OCI-LY7 (cell line): Measurements from ENCODE around the gene KHK. TPM values are rescaled to one million over a fixed set of nuclear protein-coding genes. Genes with fewer than 3 reads are reported as not detected.

Experiments used
- BruUV-seq: library from RNA; stranded (reverse); fragments of 400-500 nt; replicated peaks from 2 replicates; lab custom pipeline; 2021; lab: Mats Ljungman, UMichigan
- CTCF ChIA-PET: fragments of 300-600 bp; sonication (Branson Sonifier 250); formaldehyde crosslinking; loops from one replicate; lab custom pipeline; 2022; ENCODE audit warnings: antibody characterized with exemption; ENCODE audit not compliant: unreplicated experiment; lab: Charles Lee
- POLR2A ChIA-PET: fragments of 300-600 bp; sonication (Branson Sonifier 250); formaldehyde crosslinking; loops from one replicate; lab custom pipeline; 2022; ENCODE audit warnings: antibody characterized with exemption; lab: Charles Lee
- DNase-seq: peaks from one replicate; pipeline ENCODE4 v3.0.0-alpha.2; 2015; ENCODE audit warnings: low spot score
- H2AFZ ChIP-seq: fragments of 200-600 bp; sonication (generic), shearing (Covaris generic); 2 replicates; pipeline ENCODE4 v1.6.1; 2014; ENCODE audit warnings: mild to moderate bottlenecking, antibody characterized with exemption, low read length, moderate library complexity
- H3K27ac ChIP-seq: fragments of 200-600 bp; sonication (generic); 2 replicates; pipeline ENCODE4 v1.5.1; 2014; ENCODE audit warnings: mixed run types, low read depth, mild to moderate bottlenecking, moderate library complexity, low read length, inconsistent platforms; ENCODE audit not compliant: poor library complexity, severe bottlenecking
- H3K36me3 ChIP-seq: fragments of 200-600 bp; sonication (generic); 2 replicates; pipeline ENCODE4 v1.6.1; 2014; ENCODE audit warnings: mild to moderate bottlenecking, antibody characterized with exemption, low read length, moderate library complexity, mixed read lengths; ENCODE audit not compliant: insufficient read depth
- H3K4me1 ChIP-seq: fragments of 200-600 bp; sonication (generic); 2 replicates; pipeline ENCODE4 v1.5.1; 2014; ENCODE audit warnings: mild to moderate bottlenecking, low read length; ENCODE audit not compliant: insufficient read depth, poor library complexity, severe bottlenecking
- H3K4me2 ChIP-seq: fragments of 200-600 bp; sonication (generic); 2 replicates; pipeline ENCODE4 v1.6.1; 2014; ENCODE audit warnings: mild to moderate bottlenecking, low read length
- H3K4me3 ChIP-seq: fragments of 200-600 bp; sonication (generic); 2 replicates; pipeline ENCODE4 v1.5.1; 2014; ENCODE audit warnings: mild to moderate bottlenecking, low read depth, low read length; ENCODE audit not compliant: poor library complexity, severe bottlenecking
- H3K79me2 ChIP-seq: fragments of 200-600 bp; sonication (generic); 2 replicates; pipeline ENCODE4 v1.6.1; 2016; ENCODE audit warnings: low read depth, mild to moderate bottlenecking, low read length, moderate library complexity, mixed read lengths; ENCODE audit not compliant: insufficient read depth
- H3K9me2 ChIP-seq: fragments of 200-600 bp; sonication (generic); 2 replicates; pipeline ENCODE4 v1.6.1; 2016; ENCODE audit warnings: mild to moderate bottlenecking, low read length, mixed read lengths; ENCODE audit not compliant: insufficient read depth
- H3K9me3 ChIP-seq: fragments of 200-600 bp; sonication (generic); 2 replicates; pipeline ENCODE4 v1.6.1; 2014; ENCODE audit warnings: mild to moderate bottlenecking, mixed run types, low read length, mixed read lengths
- H4K20me1 ChIP-seq: fragments of 200-600 bp; sonication (generic); 2 replicates; pipeline ENCODE4 v1.6.1; 2014; ENCODE audit warnings: mild to moderate bottlenecking, antibody characterized with exemption, low read length, moderate library complexity, mixed read lengths; ENCODE audit not compliant: insufficient read depth
- CTCF ChIP-seq: fragments of 200-600 bp; sonication (generic); conservative IDR thresholded peaks from 2 replicates; pipeline ENCODE4 v1.5.1; 2014; ENCODE audit warnings: mild to moderate bottlenecking, antibody characterized with exemption, low read length, moderate library complexity, mixed read lengths
- EZH2phosphoT487 ChIP-seq: fragments of 200-600 bp; sonication (generic); IDR thresholded peaks from 2 replicates; pipeline ENCODE4 v1.6.1; 2018; ENCODE audit warnings: low read depth, borderline replicate concordance, mild to moderate bottlenecking, mixed run types, antibody characterized with exemption, low read length, moderate library complexity, mixed read lengths
- intact Hi-C: fragments of 100-400 bp; cut with micrococcal nuclease; formaldehyde crosslinking; loops from one replicate; pipeline ENCODE4 v1.10.0; 2022; ENCODE audit not compliant: unreplicated experiment
- total RNA-seq, 2 experiments: library from RNA; depleted of rRNA in 1 of 2; stranded (reverse); fragments of >200 nt in 1 of 2; shearing (Covaris generic) in 1 of 2; gene quantifications; 2 replicates each; pipeline ENCODE4 v1.2.3, GENCODE V29; 2014 to 2022

KHK gene
- total RNA-seq, 2 experiments from 2014 or later = 9.7 to 17.9 TPM

- no peak overlapping the region for H2AFZ ChIP-seq
- DNase-seq = no peak
- ChIA-PET POLR2A (interaction anchor here (0.6 to 2.0 kb wide), 4 partner anchors 8 to 152 kb away, joined by 3 to 8 read pairs (median 4); partner anchors contain the start of gene KHK), CTCF (interaction anchor here (1.2 to 1.3 kb wide), 2 partner anchors 8 to 38 kb away, joined by 5 read pairs; partner anchors contain the start of gene KHK)
- no peaks in the 10 kb centered on the region for H3K9me3 ChIP-seq
- H3K27ac ChIP-seq = no peak overlapping the region
- no peaks in the 10 kb centered on the region for H4K20me1 ChIP-seq
- H3K4me2 ChIP-seq = no peak overlapping the region
- H3K4me3 ChIP-seq = no peak overlapping the region
- intact Hi-C loops = no loop called here
- no peaks in the 10 kb centered on the region for H3K79me2 ChIP-seq
- BruUV-seq = no TSS peak
- peaks cover 14% of the 10 kb centered on the region for H3K4me1 ChIP-seq
- H3K9me2 ChIP-seq = no peaks in the 10 kb centered on the region
- TF ChIP-seq CTCF (no peak), EZH2phosphoT487 (no peak)
- H3K36me3 ChIP-seq = no peaks in the 10 kb centered on the region
Observed at GRCh38 chr2:27095427-27095744, 8.8 kb downstream of the KHK start.

- H3K4me2 ChIP-seq = peak overlapping the region; percentile 78
- ChIA-PET CTCF (interaction anchor here (0.6 to 1.3 kb wide), 4 partner anchors 9 to 45 kb away, joined by 4 to 6 read pairs (median 5); partner anchors contain the start of genes AGBL5 and KHK), POLR2A (interaction anchor here (0.6 to 2.0 kb wide), 8 partner anchors 9 to 152 kb away, joined by 3 to 8 read pairs (median 4); partner anchors contain the start of genes KHK and OST4)
- H3K4me3 ChIP-seq = peak overlapping the region; percentile 54
- H4K20me1 ChIP-seq = no peaks in the 10 kb centered on the region
- BruUV-seq = no TSS peak
- H3K9me3 ChIP-seq = no peaks in the 10 kb centered on the region
- no peaks in the 10 kb centered on the region for H3K79me2 ChIP-seq
- H3K27ac ChIP-seq = no peak overlapping the region
- intact Hi-C loops = no loop called here
- no peaks in the 10 kb centered on the region for H3K36me3 ChIP-seq
- H2AFZ ChIP-seq = peak overlapping the region; percentile 93
- H3K9me2 ChIP-seq = no peaks in the 10 kb centered on the region
- TF ChIP-seq CTCF = no peak
- no peak for TF ChIP-seq EZH2phosphoT487
- peak; percentile 75 for DNase-seq
- H3K4me1 ChIP-seq = peaks cover 14% of the 10 kb centered on the region
Observed at GRCh38 chr2:27095745-27096651, 9.4 kb downstream of the KHK start.
